22Rv1 (cell line): ENCODE results near the gene SCUBE3.

Source experiments
- CTCF ChIP-seq: fragments of 450-650 bp; IDR thresholded peaks from 2 replicates; pipeline ENCODE4 v1.5.1; 2017; ENCODE audit warnings: mild to moderate bottlenecking
- ZFX ChIP-seq: fragments of 450-650 bp; IDR thresholded peaks from 2 replicates; pipeline ENCODE4 v1.6.1; 2017; ENCODE audit warnings: antibody characterized with exemption, borderline replicate concordance

GRCh38 chr6:35208419-35208818 lies 5.3 kb upstream of the SCUBE3 start:
- TF ChIP-seq CTCF, result no peak
- no peak for TF ChIP-seq ZFX
